GM18526 (cell line): ENCODE measurements around the gene TNNI3K.

Experiments used
- POLR2A ChIP-seq: IDR thresholded peaks from 3 replicates; pipeline ENCODE4 v1.6.1; 2011; ENCODE audit not compliant: insufficient read length; ENCODE audit errors: extremely low read depth

The TNNI3K gene

DNA sequence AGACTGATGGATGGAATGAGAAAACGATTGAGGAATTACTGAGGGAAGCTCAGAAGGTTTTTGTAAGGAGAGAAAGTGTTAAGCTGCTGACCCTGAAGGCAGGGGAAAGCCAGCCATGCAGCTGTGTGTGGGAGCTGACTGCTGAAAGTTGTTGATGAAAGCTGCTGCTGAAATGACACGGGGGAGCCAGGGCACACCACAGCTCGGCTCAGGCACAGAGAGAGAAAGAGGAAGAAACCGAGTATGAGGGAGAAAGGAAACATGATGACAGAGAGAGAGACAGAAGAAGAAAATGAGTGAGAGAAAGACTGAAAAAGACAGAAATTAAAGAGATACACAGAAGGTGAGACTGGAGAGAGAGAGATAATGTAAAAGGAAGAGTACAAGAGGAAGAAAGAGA lies 161.7 kb downstream of the TNNI3K start:
- TF ChIP-seq POLR2A = no peak

DNA sequence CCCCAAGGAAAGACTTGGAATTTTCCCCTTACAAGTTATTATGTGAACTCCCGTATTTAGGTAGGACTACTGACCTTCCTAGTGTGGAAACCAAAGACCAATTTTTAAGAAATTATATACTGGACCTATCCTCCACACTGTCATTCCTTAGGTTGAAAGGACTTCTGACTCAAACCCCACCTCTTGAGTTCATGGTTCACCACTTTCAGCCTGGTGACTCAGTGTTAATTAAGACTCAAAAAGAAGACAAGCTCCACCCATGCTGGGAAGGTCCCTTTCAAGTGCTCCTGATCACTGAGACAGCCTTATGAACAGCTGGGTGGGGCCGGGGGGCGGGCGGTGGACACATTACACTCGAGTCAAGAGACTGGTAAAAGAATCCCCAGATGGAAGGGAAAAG lies 164.1 kb downstream of the TNNI3K start:
- no peak for TF ChIP-seq POLR2A

DNA sequence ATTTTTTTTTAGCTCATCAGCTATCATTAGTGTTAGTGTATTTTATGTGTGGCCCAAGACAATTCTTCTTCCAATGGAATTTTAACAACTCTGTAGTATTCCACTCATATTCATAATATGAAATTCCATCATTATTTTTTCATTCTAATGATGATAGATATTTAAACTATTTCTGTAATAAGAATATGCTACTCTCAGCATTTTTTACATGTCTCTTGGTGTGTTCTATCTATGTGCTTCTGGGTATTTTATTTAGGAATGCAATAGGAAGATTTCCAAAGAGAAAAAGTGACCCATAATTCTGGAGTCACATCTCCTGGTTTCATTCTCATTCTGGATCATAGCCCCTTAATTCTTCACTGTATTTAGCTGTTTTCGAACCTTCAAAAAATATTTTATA lies 167.7 kb downstream of the TNNI3K start:
- no peak for TF ChIP-seq POLR2A

DNA sequence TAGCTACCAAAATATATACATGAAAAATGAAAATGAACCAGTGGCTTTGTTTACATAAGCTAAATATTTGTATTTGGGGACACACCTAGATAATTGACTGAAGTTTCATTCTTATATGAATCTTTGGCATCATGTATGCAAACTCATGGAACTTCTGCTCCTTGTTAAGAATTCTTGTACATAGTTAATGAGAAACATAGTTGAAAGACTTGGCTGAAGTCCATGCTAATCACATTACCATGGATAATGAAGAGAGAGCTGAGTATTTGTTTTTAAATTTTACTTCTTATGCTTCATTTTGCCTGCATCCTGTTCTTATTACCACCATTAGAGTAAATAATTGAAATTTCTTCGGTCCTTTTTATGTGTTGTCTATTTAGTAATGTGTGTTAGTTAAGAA lies 168.4 kb downstream of the TNNI3K start:
- no peak for TF ChIP-seq POLR2A

DNA sequence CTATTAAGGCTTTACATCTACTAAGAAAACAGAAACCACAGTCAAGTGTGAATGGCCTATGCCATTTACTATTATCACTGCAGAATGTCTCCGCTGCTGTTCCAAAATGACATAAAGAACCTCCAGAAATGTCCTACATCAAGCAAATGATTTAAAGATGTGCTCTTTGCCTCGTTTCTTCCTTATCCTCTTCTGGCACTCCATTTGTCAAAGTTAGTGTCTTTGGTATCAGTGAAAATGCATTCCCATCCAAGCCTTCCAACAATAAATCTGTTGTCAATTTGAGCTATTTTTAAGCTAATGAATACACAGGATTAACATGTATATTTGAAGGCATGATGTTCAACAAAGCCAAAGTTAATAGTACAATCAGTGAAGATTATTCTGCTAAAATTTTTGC lies 171.6 kb downstream of the TNNI3K start:
- TF ChIP-seq POLR2A = no peak

DNA sequence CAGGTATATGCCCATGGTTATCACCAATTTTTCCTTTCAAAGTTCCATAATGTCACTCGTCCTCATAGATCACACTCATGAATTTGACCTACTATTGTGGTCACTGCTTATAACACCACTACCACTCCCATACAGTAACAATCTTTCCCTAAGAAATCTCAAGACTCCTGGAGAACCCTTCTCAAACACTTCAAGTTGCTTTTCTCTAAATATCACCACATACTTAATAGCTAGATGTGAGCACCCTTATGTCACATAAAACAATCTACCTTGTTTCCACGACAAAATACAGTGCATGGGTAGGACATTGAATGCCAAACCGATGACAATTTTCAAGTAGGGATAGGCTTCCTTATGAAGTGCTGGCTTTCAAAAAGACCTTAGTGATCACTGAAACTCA lies 172.7 kb downstream of the TNNI3K start:
- TF ChIP-seq POLR2A = no peak

DNA sequence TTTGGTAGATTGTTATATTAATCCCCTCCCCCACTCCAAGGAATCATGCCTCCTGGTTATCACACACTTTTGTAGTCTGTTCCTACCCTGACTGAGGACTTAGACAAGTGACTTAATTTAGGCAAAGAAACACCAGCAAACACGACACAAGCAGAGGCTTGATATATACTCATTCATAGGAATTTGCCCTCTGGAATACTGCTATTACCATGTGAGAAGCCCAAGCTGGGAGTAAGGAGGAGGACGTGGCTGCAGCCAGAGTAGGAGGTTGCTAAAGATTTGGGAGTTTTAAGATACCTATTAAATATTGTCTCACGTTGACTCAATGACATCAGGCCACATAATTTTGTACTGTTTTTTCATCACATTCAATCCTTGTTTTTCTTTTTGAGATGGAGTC lies 177.1 kb downstream of the TNNI3K start:
- TF ChIP-seq POLR2A = no peak

DNA sequence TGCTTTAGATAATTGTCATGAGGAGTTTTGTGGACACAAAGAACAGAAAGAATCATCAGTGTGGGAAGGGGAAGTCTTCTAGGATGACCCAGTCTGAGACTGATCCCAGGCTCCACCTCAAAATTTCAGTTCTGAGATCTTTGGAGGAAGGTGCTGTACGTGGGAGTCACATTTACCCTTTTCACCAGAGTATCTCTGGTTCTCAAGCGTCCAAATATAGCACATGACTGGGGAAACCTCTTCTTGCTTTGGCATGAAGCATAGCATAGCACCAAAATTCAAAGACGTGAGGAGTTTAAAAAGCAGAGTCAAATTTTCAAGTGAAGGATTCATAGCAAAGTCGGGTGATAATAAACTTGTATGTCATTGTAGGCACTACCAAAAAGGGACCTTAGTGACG lies 180.7 kb downstream of the TNNI3K start:
- TF ChIP-seq POLR2A = no peak

DNA sequence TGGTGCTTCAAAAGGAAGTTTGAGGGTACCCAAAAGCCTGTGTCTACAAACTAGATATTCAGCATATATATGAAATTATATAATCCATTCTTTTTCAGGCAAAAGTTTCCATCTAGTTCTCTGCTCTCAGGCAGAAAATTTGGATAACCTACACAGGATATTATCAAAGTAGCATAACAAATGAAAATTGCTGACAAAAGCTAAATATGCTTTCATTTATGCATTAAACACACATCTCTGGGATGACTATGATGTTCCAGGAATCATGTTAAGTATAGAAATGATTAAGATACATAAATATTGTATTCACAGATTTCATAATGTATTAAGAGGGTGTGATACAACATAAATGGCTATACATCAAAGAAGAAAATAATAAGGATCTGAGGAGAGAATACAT lies 184.4 kb downstream of the TNNI3K start:
- TF ChIP-seq POLR2A = no peak

DNA sequence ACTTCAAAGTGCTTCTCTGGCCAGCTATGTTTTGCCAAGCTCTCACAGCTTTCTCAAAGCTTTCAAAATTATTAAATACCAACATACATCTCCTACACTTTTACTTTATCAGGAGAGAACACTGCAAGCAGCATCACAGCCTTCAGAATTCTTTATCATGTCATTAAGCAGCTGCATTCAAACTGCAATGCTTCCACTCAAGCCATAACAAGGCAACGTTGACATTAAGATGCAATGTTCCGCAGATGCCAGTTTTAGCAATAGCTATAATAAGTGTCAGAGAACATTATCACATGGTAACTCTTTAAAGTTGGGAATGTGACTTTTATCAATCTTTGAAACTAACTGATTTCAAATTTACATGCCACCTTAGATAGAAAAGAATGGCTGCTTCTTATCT lies 185.3 kb downstream of the TNNI3K start:
- no peak for TF ChIP-seq POLR2A

DNA sequence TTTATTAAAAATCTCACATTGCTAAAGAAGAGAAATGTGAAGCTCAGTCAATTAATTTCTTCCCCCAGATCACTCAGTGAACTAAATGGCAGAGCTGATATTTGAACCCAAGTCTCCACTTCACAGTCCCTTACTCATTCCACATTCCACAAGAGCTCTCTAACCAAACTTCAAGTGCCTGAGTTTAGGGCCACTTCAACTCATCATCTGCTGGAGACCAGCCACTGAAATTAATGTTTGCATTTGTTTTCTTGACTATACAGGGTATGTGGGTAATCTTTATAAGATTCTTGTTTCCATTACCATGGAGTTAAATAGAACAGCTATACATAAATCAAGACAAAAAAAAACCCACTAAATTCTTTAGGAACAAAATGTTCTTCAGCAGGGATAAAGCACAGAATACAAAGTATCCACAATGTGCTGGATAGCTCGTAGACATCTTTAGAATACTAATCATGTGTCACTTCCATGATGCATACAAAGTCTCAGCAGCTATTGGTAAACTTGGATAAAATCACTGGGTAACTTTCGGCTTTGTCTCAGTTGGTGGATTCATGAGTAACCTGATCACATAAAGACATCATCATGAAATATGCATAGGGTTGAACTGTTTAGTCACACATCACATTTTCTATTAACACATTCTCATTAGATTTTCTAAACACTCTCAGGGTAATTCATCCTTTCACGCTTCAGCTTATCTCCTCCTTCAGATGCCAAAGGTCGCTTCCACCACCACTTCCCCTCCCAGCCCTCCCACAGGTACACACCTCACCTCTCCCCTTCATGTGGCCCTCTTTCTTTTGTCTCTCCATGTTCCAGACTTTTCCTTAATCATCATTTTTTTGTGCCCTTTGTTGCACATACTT lies 187.5 kb downstream of the TNNI3K start:
- no peak for TF ChIP-seq POLR2A

DNA sequence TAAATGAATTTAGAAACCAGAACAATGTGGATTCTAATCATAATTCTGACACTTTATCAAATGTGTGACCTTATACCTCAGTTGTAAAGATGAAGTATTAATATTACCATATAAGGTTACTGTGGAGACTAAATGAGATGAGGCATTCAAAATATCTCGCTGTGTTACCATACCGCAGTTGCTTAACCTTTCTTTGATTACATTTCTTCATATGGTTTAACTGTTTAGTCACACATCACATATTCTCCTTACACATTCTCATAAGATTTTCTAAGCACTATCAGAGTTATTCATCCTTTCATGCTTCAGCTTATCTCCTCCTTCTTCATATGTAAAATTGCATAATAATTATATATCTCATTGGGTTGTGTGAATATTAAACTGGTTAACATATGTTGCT lies 188.3 kb downstream of the TNNI3K start:
- TF ChIP-seq POLR2A = no peak

DNA sequence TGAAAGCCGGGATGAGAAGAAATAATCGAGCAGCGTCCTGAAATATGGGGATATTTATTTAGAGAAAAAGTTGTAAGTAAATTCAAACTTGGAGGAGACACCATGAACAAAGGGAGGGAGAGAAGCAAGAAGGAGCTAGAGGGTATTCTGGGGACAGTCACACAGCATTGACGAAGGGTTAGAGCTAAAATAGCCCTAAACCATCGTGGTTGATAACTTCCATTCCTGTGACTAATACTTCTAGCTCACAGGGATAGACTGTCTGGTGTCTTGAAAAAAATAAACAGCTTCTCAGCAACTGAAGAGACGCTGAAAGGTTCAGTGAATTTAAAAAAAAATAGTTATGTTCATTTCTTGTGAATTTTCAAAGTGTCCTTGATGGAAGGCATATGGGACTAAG lies 190.5 kb downstream of the TNNI3K start:
- TF ChIP-seq POLR2A = no peak

DNA sequence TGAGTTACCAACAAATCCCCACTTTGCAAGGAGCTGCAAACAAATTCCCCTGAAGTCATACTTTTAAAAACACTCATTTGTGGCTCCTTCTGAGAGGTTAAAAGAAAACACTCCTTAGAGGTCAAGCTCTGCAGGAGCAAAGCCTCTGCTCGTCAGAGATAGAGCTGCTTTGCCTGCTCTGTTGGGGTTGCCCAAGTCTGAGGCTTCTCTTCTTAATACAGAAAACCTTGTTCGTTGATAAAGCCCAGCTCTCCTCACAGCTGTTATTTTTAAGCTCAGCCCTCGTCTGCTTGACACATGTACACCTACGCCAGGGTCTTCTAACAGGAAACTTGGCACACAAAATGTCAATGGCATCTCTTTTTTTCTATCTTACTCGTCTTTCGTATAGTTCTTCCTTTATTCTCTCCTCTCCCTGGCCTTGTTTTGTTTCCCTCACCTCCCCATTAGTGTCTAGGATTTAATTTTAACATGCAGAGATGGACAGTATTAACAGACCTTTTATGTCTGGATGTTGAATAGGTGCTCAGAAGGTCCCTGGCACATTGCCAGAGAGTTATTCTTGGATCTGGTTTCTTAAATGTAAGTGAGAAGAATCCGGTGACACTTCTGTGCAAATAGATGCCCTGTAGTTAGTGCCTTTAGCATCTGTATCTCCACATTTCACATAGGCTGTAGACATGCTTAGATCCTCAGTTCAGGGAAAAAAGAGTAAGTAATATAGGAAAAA lies 191.2 kb downstream of the TNNI3K start:
- no peak for TF ChIP-seq POLR2A

DNA sequence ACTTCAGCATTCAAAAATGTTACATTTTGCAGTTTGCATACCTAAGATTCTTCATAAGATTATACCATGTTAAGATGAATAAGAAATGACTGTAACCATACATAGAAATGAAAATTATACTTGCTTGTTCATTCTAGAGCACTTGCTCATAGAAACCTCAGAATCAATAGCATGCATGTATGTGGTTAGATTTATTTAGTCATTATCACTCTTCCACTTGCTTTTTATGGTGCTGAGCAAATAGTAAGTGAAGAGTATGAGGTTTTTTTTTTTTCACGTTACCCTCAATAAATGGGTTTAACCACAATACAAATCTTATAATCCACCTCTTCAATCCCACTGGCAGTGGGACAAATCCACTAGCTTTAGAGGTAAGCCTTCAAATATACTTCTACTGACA lies 192.5 kb downstream of the TNNI3K start:
- no peak for TF ChIP-seq POLR2A

DNA sequence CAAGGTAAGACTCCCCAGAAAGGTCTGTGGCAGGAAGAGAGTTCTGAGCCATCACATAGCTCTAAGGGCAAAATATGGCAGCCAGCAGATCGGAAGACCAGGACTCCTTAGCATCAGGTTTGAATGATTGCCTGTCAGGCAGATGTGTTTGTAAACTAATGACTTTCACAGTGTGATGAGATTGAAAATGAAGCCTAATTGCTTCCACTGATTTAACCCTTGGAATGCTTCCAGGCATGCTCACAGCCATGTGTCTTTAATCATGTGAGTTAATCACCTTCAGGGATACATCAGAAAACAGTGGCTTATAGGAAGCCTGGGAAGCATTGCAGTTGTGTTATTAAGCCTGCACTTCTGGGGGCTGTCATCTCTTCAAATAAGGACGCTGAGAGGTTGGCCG lies 194.4 kb downstream of the TNNI3K start:
- no peak for TF ChIP-seq POLR2A
